Myocyte (in vitro differentiated cells): ENCODE measurements around the gene LNP1. TPM values are rescaled to one million over a fixed set of nuclear protein-coding genes. Genes with fewer than 3 reads are reported as not detected.
"Not testable (repeated sequence)": the region's sequence is repeated elsewhere in the genome, so short reads cannot be mapped to it uniquely, and the experiment has no call there.

Experiments
- DNase-seq: peaks from one replicate; pipeline ENCODE4 v3.0.0-alpha.2; 2012; ENCODE audit warnings: low read depth
- total RNA-seq: library from RNA; depleted of rRNA; stranded (reverse); fragments of >200 nt; gene quantifications from 2 replicates; pipeline ENCODE4 v1.2.3, GENCODE V29; 2014

The LNP1 gene
- total RNA-seq, 1 donor from 2014 or later, result 8.3 TPM

DNA sequence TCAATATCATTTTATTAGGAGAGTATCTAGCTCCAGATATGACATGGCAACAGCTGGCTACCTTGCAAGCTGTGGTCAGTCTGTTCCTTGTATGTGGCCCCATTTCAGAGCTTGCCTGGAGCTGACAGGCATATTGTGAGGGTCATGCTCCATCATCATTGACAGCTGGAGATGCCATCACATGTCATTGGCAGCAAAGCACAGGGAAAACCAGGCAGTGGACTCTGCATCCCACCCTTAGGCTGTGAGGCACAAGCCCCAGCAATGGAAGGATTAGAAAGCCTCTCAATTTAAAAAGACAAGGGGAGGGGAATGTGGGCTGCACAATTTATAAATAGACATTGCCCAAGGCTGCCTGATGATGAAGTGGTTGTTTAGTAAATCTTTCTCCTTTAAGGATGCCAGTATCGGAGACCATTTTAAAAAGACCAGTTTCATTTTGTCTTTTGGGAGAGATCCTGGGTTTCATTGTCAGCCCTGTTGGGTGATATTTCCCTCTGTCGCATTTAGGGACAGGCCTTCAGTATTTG is 27.9 kb downstream of the LNP1 start:
- peak; percentile 51 for DNase-seq

DNA sequence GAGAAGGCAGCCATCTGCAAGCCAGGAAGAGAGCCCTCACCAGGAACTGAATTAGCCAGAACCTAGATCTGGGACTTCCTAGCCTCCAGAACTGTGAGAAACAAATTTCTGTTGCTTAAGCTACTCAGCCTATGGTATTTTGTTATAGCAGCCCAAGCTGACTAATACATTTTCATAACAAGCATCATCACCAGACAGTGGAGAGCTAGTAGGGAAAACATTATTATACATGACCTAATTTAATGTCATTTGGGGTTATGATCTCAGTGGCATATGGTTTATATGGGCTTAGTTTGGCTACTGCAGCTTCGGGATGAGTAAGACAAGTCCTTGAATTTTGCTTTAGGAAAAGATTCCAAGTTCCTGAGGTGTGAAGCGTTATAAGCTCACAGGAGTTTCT is 35.6 kb downstream of the LNP1 start:
- no peak for DNase-seq

DNA sequence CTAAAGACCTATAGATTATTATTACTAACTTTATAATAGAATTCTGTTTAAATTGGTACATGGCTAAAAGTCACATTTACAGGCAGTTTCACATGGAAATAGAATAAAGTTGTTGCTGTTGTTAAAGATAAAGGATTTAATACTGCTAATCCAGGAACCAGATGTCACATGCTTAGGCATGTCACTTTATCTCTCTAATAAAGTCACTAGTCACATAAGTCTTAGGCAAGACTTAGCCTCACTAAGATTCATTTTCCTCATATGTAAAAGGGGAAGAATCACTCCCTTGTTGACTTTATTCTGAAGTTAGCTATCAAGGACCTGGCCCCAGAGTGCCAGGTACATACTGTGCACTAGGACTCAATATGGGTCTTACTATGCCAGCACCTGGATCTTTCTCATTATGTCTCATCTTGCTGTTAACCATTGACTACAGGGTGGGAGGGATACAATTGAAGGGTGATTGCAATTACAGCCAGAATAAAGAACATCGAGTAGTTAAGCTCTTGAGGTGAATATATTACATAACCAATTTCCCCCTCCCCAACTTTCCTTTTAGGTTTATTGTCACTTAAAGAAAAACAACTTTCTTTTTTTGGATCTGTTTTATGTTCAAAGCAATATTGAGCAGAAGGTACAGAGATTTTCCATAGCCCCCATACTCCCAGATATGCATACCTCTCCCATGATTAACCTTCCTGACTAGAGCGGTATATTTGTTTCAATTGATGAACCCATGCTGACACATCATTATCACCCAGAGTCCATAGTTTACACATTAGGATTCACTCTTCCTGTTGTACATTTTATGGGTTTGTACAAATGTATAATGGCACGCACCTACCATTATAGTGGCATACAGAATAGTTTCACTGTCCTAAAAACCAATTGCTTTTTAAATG is 36.6 kb downstream of the LNP1 start:
- DNase-seq, result no peak

DNA sequence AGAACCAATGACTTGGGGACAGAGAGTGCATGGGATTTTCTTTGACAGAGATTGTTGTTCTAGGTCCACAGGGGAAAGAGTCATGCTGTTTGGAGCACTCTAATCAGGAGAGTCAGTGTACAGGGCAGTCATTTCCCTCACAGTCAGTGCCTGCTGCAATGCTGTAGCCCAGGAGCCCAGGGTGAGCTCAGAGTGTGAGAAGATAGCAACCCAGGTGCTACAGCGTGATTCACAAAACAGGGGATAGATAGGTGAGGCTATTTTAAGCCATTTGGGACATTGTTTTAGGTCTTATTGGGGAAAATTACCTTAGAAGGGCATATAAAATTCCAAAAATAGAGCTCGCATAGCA is 37.3 kb downstream of the LNP1 start:
- DNase-seq, result no peak

DNA sequence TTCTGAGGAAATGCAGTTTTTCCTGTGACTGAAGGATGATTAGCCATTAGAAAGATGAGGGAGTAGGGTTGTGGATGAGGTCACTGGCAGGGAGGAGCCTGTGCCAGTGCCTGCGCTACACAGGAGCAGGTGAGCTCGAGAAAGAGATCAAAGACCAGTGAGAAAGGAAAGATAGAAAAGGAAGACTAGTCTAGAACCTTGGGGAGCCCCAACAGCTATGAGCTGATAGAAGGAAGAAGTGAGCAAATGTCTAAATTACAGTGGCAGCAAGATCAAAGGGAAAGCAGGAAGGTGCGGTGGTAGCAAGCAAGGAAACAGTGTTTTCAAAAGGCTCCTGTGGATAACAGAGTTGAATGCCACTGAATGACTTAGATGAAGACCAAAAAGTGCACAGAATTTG is 39.6 kb downstream of the LNP1 start:
- DNase-seq, result no peak

DNA sequence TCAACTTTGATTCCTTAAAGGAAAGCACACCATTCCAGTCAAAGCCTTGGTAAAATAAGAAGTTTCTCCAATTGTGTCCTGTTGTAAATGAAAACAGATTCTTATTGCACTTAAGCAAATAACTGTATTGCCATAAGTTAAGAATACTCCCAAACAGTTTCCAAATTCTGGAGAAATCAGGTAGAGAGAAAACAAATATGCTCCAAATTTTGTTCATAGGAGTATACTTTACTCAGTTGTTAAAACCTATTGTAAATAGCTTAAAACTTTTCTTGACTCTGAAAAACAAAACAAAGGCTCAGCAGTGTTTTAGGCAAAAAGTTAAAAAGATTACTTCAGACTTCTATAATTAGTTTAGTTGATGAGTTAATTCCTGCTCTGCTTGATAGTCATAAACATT is 42.4 kb downstream of the LNP1 start:
- DNase-seq, result no peak

DNA sequence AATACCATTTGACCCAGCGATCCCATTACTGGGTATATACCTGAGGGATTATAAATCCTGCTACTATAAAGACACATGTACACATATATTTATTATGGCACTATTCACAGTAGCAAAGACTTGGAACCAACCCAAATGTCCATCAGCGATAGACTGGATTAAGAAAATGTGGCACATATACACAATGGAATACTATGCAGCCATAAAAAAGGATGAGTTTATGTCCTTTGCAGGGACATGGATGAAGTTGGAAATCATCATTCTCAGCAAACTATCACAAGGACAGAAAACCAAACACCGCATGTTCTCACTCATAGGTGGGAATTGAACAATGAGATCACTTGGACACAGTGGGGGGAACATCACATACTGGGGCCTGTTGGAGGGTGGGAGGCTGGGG is 45.7 kb downstream of the LNP1 start:
- DNase-seq, result not testable (repeated sequence)

DNA sequence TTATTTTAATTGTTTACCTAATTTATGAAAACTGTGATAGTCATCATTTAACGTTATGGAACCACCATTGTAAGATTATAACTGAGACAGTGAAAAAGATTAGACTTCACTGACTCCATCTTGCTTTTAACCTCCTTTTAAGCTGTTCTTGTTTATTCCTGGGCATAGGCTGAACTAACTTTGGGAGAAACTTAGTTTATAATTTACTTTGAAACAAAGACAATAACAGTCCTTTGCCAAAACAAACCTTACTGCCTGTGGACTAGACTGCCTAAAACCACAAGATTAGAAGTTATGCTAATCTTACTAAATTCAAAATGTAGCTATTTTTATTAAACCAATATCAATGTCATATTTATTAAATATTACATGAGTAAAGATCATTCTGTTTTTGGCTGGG is 46.7 kb downstream of the LNP1 start:
- no peak for DNase-seq

DNA sequence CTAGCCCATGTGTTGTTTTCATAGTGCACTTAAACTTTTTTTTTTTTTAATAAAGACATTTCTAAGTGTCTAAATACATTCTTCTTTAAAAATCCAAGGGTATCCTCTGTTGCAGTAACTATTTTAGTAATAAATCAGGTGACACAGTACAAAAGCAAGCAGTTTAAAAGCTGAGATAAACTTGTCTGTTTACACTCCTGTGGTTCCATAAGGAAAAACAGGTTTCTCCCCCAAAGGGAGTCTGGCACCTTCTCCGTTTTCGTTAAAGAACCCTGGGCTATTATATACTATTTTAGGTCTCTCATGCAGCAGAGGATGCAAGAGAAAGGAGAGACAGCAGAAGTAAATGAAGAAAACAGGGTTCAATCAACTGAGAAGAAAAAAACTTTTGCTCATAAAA is 47.9 kb downstream of the LNP1 start:
- DNase-seq, result no peak

DNA sequence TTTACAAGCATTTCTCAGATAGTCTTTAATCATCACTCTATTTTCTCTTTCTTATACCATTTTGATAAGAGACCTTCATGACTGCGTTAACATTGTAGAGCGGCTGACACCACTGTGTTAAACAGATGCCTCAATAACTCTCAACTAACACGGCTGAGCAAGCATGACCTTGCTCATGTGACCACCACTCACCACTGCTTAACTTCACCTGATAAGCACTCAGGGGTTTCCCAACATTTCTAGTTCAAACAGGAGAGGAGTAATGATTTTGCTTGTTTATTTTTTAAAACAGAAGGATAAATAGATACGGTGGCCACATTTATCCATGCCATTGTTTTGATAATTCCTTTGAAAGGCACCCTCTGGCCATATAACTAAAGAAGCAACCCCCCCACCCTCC is 53.3 kb downstream of the LNP1 start:
- DNase-seq, result no peak

DNA sequence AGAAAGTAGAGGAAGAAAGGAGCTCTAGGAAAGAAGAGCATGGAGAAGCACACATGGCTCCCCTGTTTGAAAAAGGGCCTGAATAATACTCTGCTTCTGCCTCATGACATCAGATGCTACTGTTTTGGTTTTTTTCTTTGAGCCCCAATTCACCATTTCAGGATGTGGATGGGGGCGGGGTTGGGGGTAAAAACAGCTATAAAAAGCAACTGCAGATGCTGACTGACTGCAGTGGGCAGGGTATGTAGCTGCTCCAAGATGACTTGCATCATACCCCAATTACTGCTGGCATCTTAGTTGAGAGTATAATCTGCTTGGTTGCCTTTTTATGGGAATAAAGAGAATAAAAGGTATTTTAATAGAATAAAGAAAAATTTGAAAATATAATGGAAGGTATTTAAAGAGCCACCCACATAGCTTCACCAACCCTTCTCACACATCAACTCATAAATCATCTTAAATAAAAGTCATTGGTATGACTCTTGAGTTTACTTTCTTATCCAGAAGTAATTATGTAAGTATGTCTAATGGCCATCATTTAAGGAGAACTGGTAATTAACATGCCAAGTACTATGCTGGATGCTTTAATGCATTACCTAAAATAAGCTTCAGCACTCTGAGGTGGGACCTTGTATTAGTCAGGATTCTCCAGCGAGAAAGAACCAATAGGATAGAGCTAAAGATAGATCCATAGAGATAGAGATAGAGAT is 54.7 kb downstream of the LNP1 start:
- no peak for DNase-seq

DNA sequence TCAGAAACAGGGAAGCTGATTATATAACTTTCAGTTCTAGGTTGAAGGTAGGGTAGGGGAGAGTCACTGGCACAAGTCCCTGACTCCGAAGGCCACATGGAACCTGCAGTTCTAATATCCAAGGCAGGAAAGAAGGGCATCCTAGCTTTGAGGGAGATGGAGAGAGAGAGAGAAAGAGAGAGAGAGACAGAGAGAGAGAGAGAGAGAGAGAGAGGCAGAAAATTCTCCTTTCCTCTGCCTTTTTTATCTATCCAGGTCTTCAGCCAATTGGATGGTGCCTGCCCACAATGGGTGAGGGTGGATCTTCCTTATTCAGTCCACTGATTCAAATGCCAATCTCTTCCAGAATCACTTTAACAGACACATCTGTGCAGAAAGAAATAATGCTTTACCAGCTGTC is 55.4 kb downstream of the LNP1 start:
- DNase-seq, result no peak

DNA sequence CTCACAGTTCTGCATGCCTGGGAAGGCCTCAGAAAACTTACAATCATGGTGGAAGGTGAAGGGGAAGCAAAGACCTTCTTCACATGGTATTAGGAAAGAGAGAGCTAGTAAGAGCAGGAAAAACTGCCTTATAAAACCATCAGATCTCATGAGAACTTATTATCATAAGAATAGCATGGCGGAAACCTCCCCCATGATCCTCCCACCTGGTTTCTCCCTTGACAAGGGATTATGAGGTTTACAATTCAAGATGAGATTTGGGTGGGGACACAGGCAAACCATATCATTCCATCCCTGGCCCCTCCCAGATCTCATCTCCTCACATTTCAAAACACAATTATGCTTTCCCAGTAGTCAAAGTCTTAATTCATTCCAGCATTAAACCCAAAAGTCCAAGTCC is 56.5 kb downstream of the LNP1 start:
- DNase-seq, result no peak

DNA sequence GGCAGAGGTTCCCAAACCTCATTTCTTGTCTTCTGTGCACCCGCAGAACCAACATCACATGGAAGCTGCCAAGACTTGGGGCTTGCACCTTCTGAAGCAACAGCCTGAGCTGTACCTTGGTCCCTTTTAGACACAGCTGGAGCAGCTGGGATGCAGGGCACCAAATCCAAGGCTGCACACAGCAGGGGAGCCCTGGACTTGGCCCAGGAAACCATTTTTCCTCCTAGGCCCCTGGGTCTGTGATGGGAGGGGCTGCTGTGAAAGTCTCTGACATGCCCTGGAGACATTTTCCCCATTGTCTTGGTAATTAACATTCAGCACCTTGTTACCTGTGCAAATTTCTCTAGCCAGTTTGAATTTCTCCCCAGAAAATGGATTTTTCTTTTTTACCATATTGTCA is 57.5 kb downstream of the LNP1 start:
- DNase-seq, result no peak

DNA sequence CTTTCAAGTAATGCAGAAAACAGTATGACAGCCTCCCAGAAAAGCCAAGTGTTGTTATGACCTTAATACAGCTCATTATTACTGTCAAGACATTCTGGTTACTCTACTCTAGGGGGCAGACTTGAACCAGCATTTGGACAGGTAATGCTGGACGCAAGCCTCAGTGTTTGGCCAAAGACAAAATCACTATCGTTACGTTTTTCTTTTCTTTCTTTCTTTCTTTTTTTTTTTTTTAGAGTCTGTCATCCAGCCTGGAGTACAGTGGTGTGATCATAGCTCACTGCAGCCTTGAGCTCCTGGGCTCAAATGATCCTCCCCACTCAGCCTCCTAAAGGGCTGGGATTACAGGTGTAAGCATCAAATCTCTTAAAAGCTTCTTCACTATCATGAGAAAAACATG is 61.7 kb downstream of the LNP1 start:
- peak; percentile 72 for DNase-seq

DNA sequence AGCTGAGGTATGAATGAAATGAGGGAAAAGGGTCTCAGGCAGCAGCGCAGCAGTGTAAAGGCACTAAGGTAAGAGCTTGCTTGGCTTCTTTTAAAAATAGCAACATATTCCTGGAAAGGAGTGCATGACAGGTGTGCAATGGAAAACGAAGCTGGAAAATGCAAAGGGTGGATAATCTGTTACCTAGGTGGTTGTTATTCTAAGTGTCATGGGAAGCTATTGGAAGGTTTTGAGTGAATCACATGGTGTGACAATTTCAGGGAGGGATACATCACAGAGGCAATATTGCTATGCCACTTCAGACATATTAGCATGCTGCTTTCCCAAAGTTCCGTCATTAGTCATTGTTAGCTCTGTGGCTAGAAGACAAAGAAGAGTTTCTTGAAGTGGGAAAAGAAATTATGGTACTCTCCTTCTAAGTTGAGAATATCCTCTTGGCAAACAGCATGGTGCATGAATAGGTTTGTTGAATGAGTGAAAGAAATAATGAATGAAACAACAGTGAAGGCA is 62.4 kb downstream of the LNP1 start:
- peak; percentile 7 for DNase-seq

DNA sequence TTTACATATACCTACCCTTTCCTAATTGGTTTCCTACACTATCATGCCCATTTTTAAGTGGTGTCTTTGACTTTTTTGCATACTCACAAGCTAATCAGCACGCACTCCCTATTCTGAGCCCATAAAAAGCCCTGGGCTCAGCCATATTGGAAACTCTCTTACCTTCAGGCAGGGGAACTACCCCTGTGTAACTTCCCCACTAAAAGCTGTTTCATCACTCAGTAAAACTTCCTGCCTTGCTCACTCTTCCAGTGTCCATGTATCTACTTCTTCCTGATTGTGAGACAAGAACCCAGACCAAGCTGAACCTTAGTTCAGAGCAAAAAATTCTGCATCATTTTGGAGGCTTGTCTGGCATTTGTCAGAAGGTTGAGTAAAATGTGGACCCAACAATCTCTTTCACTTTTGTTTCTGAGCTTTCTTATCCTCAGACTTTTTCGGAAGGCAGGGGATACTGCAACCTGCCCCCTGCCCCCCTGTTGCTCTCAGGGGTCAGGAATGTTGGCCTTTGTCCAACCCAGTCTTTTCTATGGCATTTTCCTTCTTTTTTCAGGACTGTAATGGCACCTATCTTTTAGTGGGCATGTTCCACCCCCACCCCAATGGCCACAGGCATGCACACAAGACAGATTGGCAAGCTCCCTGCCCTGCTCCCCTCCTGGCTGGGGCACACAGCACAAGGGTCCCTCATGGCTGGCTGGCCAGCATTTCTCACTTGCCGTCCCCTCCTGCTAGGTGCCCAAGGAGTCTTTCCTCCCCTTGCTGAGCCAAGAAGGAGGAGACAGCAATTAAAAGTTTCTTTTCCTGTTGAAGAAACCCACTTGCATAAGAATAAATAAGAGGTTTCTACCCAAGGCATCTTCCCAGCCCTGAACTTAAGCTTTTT is 64.8 kb downstream of the LNP1 start:
- no peak for DNase-seq

DNA sequence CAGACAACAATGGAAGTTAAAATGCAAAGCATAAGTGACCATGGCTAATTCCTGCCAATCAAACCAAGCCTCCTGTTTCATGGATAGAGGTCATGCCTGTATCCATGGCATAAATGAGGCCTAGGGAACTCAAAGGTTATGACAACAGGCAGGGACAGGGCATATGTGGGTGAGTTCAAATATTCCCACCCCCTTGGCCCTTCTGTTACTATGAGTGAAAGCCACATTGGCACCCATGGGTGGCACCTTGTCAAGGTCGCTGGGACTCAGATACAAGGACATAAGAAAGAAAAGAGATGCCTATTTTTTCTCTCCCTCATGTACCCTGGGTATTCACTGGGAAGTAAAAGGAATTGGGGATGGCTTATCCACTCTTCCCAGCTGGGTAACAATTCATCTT is 65.8 kb downstream of the LNP1 start:
- no peak for DNase-seq

DNA sequence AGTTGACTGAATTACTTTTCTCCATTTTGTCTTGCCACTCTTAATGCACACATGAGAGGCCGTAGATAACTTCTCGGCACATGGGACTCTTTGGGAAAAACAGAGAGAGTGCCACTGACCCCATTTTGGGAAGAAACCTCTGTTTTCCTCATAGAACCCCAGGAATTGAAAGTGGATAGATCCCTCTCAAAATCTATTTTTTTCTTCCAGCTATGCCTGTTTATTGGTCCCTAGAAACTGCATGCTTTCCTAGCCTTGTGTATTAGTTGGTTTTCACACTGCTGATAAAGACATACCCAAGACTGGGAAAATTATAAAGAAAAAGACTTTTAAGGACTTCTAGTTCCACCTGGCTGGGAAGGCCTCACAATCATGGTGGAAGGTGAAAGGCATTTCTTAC is 67.3 kb downstream of the LNP1 start:
- DNase-seq, result no peak

DNA sequence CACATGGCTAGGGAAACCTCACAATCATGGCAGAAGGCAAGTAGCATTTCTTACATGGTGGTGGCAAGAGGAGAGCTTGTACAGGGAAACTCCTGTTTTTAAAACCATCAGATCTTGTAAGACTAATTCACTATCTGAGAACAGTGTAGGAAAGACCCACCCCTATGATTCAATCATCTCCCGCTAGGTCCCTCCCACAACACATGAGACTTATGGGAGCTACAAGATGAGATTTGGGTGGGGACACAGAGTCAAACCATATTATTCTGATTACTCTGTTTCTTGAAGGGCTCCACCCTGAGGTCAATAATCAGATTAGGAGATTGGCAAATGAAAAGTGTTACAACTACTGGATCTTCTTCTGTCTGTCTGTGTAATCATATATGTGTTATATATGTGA is 69.6 kb downstream of the LNP1 start:
- no peak for DNase-seq

DNA sequence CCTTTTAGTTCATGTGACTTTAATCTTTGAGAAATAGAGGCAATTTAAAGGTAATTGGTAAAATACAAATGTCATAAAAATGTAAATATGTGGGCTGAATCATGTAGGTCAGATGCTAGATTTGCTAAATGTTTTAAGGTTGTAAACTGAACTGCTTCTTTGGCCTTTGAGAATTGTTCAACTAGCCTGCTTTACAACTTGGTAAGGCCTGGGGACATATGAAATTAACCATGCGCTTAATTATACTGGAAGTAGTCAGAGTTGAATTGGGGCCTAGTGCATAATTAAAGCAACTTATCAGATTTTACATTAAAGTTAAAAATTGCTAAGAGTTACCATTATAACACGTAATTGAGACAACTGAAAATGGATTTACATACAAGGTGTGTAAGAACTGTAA is 70.1 kb downstream of the LNP1 start:
- no peak for DNase-seq
